Psoas muscle (tissue), 8 donors: ENCODE measurements around the gene CFAP221. TPM values are rescaled to one million over a fixed set of nuclear protein-coding genes. Genes with fewer than 3 reads are reported as not detected.

Experiments used
- ATAC-seq, 4 donors: fragments of 200-7000 bp; cut with Tn5 transposase; one replicate each; pipeline ENCODE4 v1.9.1; 2020; ENCODE audit warnings: moderate library complexity in 3 of 4, mild to moderate bottlenecking in 2 of 4
- DNase-seq, 2 donors: peaks; one replicate each; pipeline ENCODE4 v3.0.0-alpha.2; 2020
- H3K27ac ChIP-seq: fragments of 200-600 bp; one replicate; pipeline ENCODE4 v1.8.0; 2022
- H3K27me3 ChIP-seq, 3 donors: fragments of 200-600 bp in 1 of 3; one replicate each; pipeline versions ENCODE4 v1.6.1 to v1.8.0; 2013 to 2022; ENCODE audit warnings: low read length in 2 of 3, mild to moderate bottlenecking in 2 of 3, moderate library complexity in 1 of 3; ENCODE audit not compliant: insufficient read depth in 3 of 3
- H3K36me3 ChIP-seq, 2 donors: fragments of 200-600 bp in 1 of 2; one replicate each; pipeline versions ENCODE4 v1.6.1 to v1.8.0; 2013 to 2022; ENCODE audit warnings: low read depth in 1 of 2, mild to moderate bottlenecking in 1 of 2, moderate library complexity in 1 of 2; ENCODE audit not compliant: insufficient read depth in 1 of 2
- H3K4me1 ChIP-seq: fragments of 200-600 bp; one replicate; pipeline ENCODE4 v1.8.0; 2022
- H3K4me3 ChIP-seq: fragments of 200-600 bp; one replicate; pipeline ENCODE4 v1.8.0; 2022; ENCODE audit warnings: mild to moderate bottlenecking
- H3K9me3 ChIP-seq: fragments of 200-600 bp; one replicate; pipeline ENCODE4 v1.8.0; 2022
- WGBS, 3 donors: extraction: QIAGEN DNeasy Blood & Tissue Kit; methylation state at CpG; one replicate each; pipeline versions ENCODE4 v1.1.6 to v1.1.7; 2013; 5-methylcytosine and 5-hydroxymethylcytosine counted together
- intact Hi-C, 2 donors: fragments of 100-400 bp; cut with DNase I; formaldehyde crosslinking; loops; one replicate each; pipeline versions ENCODE4 v1.11.0 to v1.14.2; 2022
- polyA plus RNA-seq, 3 donors: library from polyadenylated mRNA; stranded (reverse); fragments of 200-250 nt; gene quantifications; one replicate each; pipeline ENCODE4 v1.2.3, GENCODE V29; 2013
- total RNA-seq, 4 donors: library from RNA; stranded (reverse); fragmentation: NEBNext Ultra II Directional in 2 of 4; extraction: Animal tissue kit (Norgen Biotek cat#: 25700) in 2 of 4; gene quantifications; one replicate each; pipeline versions ENCODE4 v1.2.1 to v1.2.4, GENCODE V29; 2021 to 2023
- TF ChIP-seq, protein P1 (sequence below): fragments of 200-600 bp; IDR thresholded peaks from one replicate; pipeline ENCODE4 v1.8.0; 2022; ENCODE audit warnings: antibody characterized with exemption
- donor health status: healthy with polysubstance abuse.
- donor health status: DM: no; HTN: no; CAD: no; lungs with moderate emphysema.
- donor health status: Bipolar disorder and iron deficiency.
- donor health status: healthy.
- donor health status: DM: yes; HTN: yes; CAD: no.
- donor health status: DM: no; HTN: no; CAD: no.
- donor health status: DM: no; HTN: no; CAD: no.
- donor health status: DM: yes; HTN: yes; CAD: no.

The CFAP221 gene
- total and polyA plus RNA-seq, 7 donors = 0.36 to 0.88 TPM; not detected in 5

DNA sequence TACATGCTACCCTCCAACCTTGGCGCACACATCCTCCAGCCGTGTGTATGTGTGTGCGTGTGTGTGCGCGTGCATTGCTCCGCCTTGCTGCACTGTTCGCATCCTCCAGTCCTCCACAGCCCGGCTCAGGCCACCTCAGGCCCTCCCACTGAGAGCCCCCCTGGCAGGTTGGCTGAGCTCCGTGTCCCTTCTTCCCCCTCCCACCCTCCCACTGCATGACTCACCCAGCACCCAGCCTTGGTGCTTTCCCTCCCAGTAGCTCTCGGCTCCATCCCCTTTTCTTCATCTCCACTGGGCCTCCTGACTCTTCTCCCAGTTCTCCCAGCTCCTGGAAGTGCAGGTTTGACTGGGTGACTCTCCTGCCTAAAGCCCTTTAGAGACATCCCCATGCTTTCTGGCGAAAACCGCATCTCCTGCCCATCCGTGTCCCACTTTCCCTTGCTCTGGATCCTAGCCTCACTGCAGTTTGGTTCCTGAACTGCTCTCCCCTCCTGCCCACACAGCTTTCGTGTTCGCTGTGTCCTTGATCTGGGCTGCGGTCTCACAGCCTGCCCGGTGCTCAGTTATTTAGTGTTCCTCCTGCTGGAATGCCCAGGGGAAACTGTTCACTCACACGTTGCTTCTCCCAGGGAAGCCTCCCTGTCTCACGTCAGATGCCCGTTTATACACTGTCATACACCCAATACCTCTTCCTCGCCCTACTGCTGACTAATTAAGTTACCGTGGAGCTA is 139.6 kb downstream of the CFAP221 start:
- no peaks in the 10 kb centered on the region for H3K9me3 ChIP-seq
- no peaks in the 10 kb centered on the region for H3K27me3 ChIP-seq
- no peak overlapping the region for H3K27ac ChIP-seq
- 59 to 70% (median 63%) methylated on average over 21 to 22 of the region's 22 CpGs for WGBS, 3 donors
- ATAC-seq = no peak
- peaks cover 9% of the 10 kb centered on the region for H3K4me1 ChIP-seq
- no peak for DNase-seq
- H3K36me3 ChIP-seq = peaks cover 2 to 34% of the 10 kb centered on the region in 2 donors
- TF ChIP-seq, protein P1, sequence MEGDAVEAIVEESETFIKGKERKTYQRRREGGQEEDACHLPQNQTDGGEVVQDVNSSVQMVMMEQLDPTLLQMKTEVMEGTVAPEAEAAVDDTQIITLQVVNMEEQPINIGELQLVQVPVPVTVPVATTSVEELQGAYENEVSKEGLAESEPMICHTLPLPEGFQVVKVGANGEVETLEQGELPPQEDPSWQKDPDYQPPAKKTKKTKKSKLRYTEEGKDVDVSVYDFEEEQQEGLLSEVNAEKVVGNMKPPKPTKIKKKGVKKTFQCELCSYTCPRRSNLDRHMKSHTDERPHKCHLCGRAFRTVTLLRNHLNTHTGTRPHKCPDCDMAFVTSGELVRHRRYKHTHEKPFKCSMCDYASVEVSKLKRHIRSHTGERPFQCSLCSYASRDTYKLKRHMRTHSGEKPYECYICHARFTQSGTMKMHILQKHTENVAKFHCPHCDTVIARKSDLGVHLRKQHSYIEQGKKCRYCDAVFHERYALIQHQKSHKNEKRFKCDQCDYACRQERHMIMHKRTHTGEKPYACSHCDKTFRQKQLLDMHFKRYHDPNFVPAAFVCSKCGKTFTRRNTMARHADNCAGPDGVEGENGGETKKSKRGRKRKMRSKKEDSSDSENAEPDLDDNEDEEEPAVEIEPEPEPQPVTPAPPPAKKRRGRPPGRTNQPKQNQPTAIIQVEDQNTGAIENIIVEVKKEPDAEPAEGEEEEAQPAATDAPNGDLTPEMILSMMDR = no peak
- no peak overlapping the region for H3K4me3 ChIP-seq
- intact Hi-C loops = no loop called here

GRCh38 chr2:119684518-119684917 is 140.3 kb downstream of the CFAP221 start:
- no peak for ATAC-seq

GRCh38 chr2:119688616-119689015 is 144.4 kb downstream of the CFAP221 start:
- 54 to 67% (median 58%) methylated on average over 12 of the region's 12 CpGs for WGBS, 3 donors
- no peak for ATAC-seq

More at GRCh38 chr2:119684518-119684917, 140.3 kb downstream of the CFAP221 start:
- Histone ChIP-seq H3K9me3 (no peaks in the 10 kb centered on the region), H3K36me3 (peaks cover 2 to 34% of the 10 kb centered on the region in 2 donors), H3K27ac (no peak overlapping the region), H3K27me3 (no peaks in the 10 kb centered on the region), H3K4me3 (no peak overlapping the region), H3K4me1 (peaks cover 9% of the 10 kb centered on the region)
- intact Hi-C loops = no loop called here
- TF ChIP-seq, protein P1 = no peak
- WGBS, 3 donors = 70 to 79% (median 74%) methylated on average over 3 of the region's 3 CpGs
- no peak for DNase-seq

DNA sequence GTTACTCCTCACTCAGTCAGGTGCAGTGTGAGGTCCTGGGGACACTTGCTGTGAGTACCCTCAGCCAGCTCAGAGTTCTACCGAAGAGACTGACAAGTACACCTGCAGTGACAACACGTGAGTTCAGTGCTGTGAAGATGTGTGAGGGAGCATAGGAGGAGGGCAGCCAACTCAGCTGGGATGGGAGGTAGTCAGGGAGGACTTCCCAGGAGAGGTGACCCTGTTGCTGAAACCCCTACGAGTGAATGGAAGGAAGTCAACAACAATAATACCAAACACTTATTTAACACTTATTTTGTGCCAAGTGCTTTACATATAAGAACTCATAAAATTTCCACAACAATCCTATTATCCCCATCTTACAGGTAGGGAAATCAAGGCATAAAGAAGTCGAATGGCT is 145.0 kb downstream of the CFAP221 start:
- intact Hi-C loops = no loop called here
- H3K27ac ChIP-seq = no peak overlapping the region
- DNase-seq (no peak), ATAC-seq (no peak)
- H3K4me3 ChIP-seq = no peak overlapping the region
- 73 to 77% (median 77%) methylated on average over 4 of the region's 4 CpGs for WGBS, 3 donors
- no peaks in the 10 kb centered on the region for H3K4me1 ChIP-seq
- H3K9me3 ChIP-seq = no peaks in the 10 kb centered on the region
- TF ChIP-seq, protein P1 = no peak
- no peaks in the 10 kb centered on the region for H3K27me3 ChIP-seq
- H3K36me3 ChIP-seq = peaks cover 0 to 21% of the 10 kb centered on the region in 2 donors

More at GRCh38 chr2:119688616-119689015, 144.4 kb downstream of the CFAP221 start:
- TF ChIP-seq, protein P1 = no peak
- Histone ChIP-seq H3K27ac (no peak overlapping the region), H3K36me3 (peaks cover 0 to 21% of the 10 kb centered on the region in 2 donors), H3K27me3 (no peaks in the 10 kb centered on the region), H3K4me3 (no peak overlapping the region), H3K9me3 (no peaks in the 10 kb centered on the region), H3K4me1 (no peaks in the 10 kb centered on the region)
- DNase-seq = no peak
- intact Hi-C loops = no loop called here
